SH-SY5Y (cell line): Measurements from ENCODE around the gene DHRS1.

ENCODE experiments used
- GATA2 ChIP-seq: IDR thresholded peaks from 2 replicates; pipeline ENCODE4 v1.6.1; 2011; ENCODE audit warnings: mild to moderate bottlenecking, low read depth, low read length
- GATA3 ChIP-seq: IDR thresholded peaks from 2 replicates; pipeline ENCODE4 v1.6.1; 2011; ENCODE audit warnings: low read depth, mild to moderate bottlenecking, low read length, moderate library complexity

GRCh38 chr14:24241829-24242443 lies 57.6 kb downstream of the DHRS1 start:
- TF ChIP-seq GATA2 (no peak), GATA3 (no peak)
